Heart right ventricle (tissue), 16 donors: ENCODE measurements around the gene NOS1AP. TPM values are rescaled to one million over a fixed set of nuclear protein-coding genes. Genes with fewer than 3 reads are reported as not detected.

ENCODE experiments used
- ATAC-seq, 8 donors: fragments of 200-7000 bp; cut with Tn5 transposase; one replicate each; pipeline ENCODE4 v1.9.1; 2020; ENCODE audit warnings: mild to moderate bottlenecking in 8 of 8, moderate library complexity in 8 of 8, moderate number of reproducible peaks in 1 of 8
- DNase-seq, 2 donors: peaks; one replicate each; pipeline ENCODE4 v3.0.0-alpha.2; 2020
- H3K27ac ChIP-seq, 10 donors: fragments of 200-600 bp; sonication (generic) in 2 of 10; one replicate each; pipeline versions ENCODE4 v1.5.0 to v1.8.0; 2020 to 2022; ENCODE audit warnings: mild to moderate bottlenecking in 3 of 10
- H3K27me3 ChIP-seq, 7 donors: fragments of 200-600 bp; one replicate each; pipeline ENCODE4 v1.8.0; 2021 to 2022; ENCODE audit warnings: mild to moderate bottlenecking in 2 of 7
- H3K36me3 ChIP-seq, 9 donors: fragments of 200-600 bp; sonication (generic) in 1 of 9; one replicate each; pipeline versions ENCODE4 v1.5.0 to v1.8.0; 2020 to 2022; ENCODE audit warnings: mild to moderate bottlenecking in 2 of 9
- H3K4me1 ChIP-seq, 9 donors: fragments of 200-600 bp; sonication (generic) in 1 of 9; one replicate each; pipeline versions ENCODE4 v1.5.0 to v1.8.0; 2020 to 2022; ENCODE audit warnings: mild to moderate bottlenecking in 4 of 9
- H3K4me3 ChIP-seq, 10 donors: fragments of 200-600 bp; sonication (generic) in 2 of 10; one replicate each; pipeline versions ENCODE4 v1.5.0 to v1.8.0; 2020 to 2022; ENCODE audit warnings: mild to moderate bottlenecking in 7 of 10, moderate library complexity in 2 of 10
- H3K9me3 ChIP-seq, 11 donors: fragments of 200-600 bp in 10 of 11; sonication (generic) in 2 of 11; one replicate each; pipeline versions ENCODE4 v1.5.0 to v1.8.0; 2013 to 2022; ENCODE audit warnings: mild to moderate bottlenecking in 2 of 11, control low read depth in 1 of 11, moderate library complexity in 1 of 11
- CTCF ChIP-seq, 9 donors: fragments of 200-600 bp; sonication (generic) in 2 of 9; IDR thresholded peaks; one replicate each; pipeline versions ENCODE4 v1.5.0 to v1.8.0; 2021 to 2022; ENCODE audit warnings: antibody characterized with exemption in 9 of 9, mild to moderate bottlenecking in 5 of 9, moderate library complexity in 1 of 9
- WGBS, 2 donors: extraction: QIAGEN DNeasy Blood & Tissue Kit; methylation state at CpG; one replicate each; pipeline ENCODE4 v1.1.7; 2013; ENCODE audit warnings: inconsistent platforms in 1 of 2; 5-methylcytosine and 5-hydroxymethylcytosine counted together
- intact Hi-C, 10 donors: fragments of 100-400 bp; cut with DNase I; formaldehyde crosslinking; loops; one replicate each; pipeline versions ENCODE4 v1.11.1 to v1.14.2; 2022
- polyA plus RNA-seq, 2 donors: library from polyadenylated mRNA; stranded (reverse); fragments of 200-250 nt; gene quantifications; one replicate each; pipeline ENCODE4 v1.2.3, GENCODE V29; 2013
- total RNA-seq, 10 donors: library from RNA; stranded (reverse); fragmentation: NEBNext Ultra II Directional in 3 of 10; extraction: Animal tissue kit (Norgen Biotek cat#: 25700) in 3 of 10; gene quantifications; one replicate each; pipeline versions ENCODE4 v1.2.1 to v1.2.4, GENCODE V29; 2021 to 2023
- donor health status: Arrhythmogenic right ventricular cardiomyopathy.
- donor health status: ischemic (EF 13 %, LVEDD 7.1; RV severe dilation, severe dysfunction).
- donor health status: healthy with polysubstance abuse.
- donor health status: DM: no; HTN: yes; CAD: no.
- donor health status: DM: no; HTN: no; CAD: no.
- donor health status: ischemic (EF 25% LVEDD 6.9; RV normal size, moderate dysfunction).
- donor health status: ischemic (EF 25% LVEDD 5.7; RV mildly dilated, moderate dysfunction).
- donor health status: healthy.
- donor health status: DM: yes; HTN: yes; CAD: no.
- donor health status: Ischemic cardiomyopathy.
- donor health status: ischemic (EF 35%, LVEDD 5.7; RV mildly dilated, moderate dysfunction).
- donor health status: nonischemic (EF 11% LVEDD 7.7; RV severe dilation, severe dysfunction).
- donor health status: DM: yes; HTN: yes; CAD: no.
- donor health status: PGD.
- donor health status: ischemic (EF 29% LVEDD 5.4; RV normal size, mild dysfunction).
- donor health status: nonischemic (EF 23%, LVEDD 6.1; RV moderate dilation, normal function).

Gene NOS1AP
- total and polyA plus RNA-seq, 12 donors: 0.19 to 7.1 (median 4.6) TPM

DNA sequence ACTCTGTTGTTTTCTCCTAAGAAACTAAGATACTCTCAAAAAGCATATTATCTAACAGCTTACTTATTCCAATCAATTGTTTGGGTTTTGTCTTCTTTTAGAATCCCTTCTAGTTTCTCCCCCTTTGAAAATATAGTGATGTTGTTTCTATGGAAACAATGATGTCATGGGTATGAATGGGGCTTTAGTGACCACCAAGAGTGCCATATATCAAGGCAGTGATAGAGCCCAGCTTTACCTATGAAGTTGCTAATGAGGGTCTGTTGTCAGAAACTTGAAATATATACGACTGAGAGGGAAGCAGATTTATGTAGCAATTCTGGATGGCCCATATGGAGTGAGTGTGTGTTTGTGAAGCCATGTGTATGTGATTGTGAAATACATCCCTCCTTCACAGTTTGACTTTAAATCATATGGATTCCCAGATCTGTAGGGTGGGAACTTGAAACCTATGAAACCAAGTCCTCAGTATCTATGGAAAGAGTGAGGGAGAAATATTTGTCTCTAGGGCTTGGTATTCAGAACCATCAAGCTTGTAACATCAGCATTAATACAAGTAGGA is 190.5 kb downstream of the NOS1AP start:
- Histone ChIP-seq H3K4me3 (no peak overlapping the region), H3K27ac (no peak overlapping the region), H3K4me1 (peaks cover 0 to 13% (median 0%) of the 10 kb centered on the region in 9 donors), H3K27me3 (no peaks in the 10 kb centered on the region), H3K36me3 (no peaks in the 10 kb centered on the region), H3K9me3 (peaks cover 0 to 7% (median 0%) of the 10 kb centered on the region in 11 donors)
- intact Hi-C loops: no loop called here
- ATAC-seq (no peak), DNase-seq (no peak)
- WGBS, 2 donors: 69 to 75% methylated on average over 1 of the region's 1 CpG
- TF ChIP-seq CTCF (IDR thresholded peaks at IDR 0.05): no peak

DNA sequence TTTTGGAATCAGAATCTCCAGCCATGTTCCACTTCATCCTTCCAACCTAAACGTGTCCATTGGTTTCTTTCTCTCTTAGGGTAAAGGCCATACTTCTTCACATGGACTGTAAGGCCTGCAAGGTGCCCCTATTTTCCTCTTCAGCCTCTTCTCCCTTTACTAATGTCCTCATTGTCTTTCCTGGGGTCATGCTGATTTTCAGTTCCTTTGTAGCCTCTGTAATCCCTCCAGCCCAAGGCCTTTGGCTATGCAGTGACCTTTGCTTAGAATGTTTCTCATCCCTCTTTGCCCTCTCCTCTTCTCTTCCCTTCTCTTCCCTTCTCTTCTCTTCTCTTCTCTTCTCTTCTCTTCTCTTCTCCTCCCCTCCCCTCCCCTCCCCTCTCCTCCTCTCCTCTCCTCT is 194.6 kb downstream of the NOS1AP start:
- no peak for DNase-seq
- H3K4me3 ChIP-seq: no peak overlapping the region
- WGBS, 2 donors: 87 to 94% methylated on average over 1 of the region's 1 CpG
- H3K27ac ChIP-seq: no peak overlapping the region
- H3K9me3 ChIP-seq: peaks cover 0 to 7% (median 0%) of the 10 kb centered on the region in 11 donors
- TF ChIP-seq CTCF (IDR thresholded peaks at IDR 0.05): no peak
- no peaks in the 10 kb centered on the region for H3K36me3 ChIP-seq
- intact Hi-C loops: no loop called here
- no peaks in the 10 kb centered on the region for H3K27me3 ChIP-seq
- no peak for ATAC-seq
- no peaks in the 10 kb centered on the region for H3K4me1 ChIP-seq

DNA sequence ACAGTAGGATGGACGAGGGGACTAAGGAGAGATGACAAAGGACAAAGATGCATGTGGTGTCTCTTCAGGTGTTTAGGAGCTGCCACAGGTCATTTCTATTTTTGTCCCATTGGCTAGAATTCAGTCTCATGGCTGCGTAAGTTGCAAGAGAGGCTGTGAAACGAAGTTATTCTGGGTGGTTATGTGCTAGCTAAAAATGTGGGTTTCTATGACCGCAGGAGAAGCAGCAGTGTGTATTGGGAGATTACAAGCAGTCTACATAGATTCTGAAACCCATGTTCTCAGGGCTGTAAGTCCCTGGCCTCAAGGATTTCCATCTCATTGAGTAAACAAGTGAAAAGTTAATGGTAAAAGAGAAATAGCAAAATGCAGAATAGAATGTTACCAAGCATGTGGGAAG is 196.5 kb downstream of the NOS1AP start:
- intact Hi-C loops: no loop called here
- no peak overlapping the region for H3K27ac ChIP-seq
- H3K27me3 ChIP-seq: no peaks in the 10 kb centered on the region
- no peak overlapping the region for H3K4me3 ChIP-seq
- H3K36me3 ChIP-seq: no peaks in the 10 kb centered on the region
- no peaks in the 10 kb centered on the region for H3K4me1 ChIP-seq
- no peak for ATAC-seq
- no peak for TF ChIP-seq CTCF (IDR thresholded peaks at IDR 0.05)
- DNase-seq: no peak
- WGBS, 2 donors: 89 to 93% methylated on average over 4 of the region's 4 CpGs
- H3K9me3 ChIP-seq: peaks cover 0 to 7% (median 0%) of the 10 kb centered on the region in 11 donors

DNA sequence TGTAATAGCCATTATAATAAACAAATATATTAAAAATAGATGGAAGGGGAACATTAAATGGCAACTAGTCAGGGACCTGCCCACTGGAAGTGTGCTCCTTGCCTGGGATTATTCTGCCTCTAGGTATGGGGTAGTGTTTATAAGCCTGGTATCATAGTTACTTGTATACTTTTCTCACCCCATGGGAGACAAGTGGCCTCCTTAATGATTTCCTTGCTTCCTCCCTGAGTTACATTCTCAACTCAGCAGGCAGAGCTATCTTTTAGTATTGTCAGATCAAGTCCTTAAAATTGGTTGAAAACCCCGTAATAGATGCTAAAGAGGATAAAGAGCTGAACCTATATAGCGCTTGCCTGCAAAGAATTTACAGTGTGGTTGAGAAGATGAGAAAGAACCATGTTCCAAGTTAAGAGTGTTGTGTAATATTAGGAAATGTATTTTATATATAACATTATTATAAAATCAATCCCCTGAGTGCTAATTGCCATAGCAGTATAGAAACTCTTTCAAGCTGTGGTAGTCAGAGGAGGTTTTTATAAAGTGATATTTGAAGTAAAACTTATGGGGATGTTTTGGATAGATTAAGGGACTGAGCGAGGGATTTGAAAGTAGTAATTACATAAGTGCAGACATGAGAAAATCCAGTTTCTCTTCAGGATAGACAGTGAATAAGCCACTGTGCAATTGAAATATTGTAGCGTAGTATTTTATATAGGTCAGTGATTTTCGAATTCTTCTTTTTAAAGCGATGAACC is 200.7 kb downstream of the NOS1AP start:
- intact Hi-C loops: loop anchor here in 1 of 10 donors (5.0 kb wide), 1 partner anchor 33 kb away; no protein-coding TSS in a partner anchor
- no peak overlapping the region for H3K4me3 ChIP-seq
- no peak for TF ChIP-seq CTCF (IDR thresholded peaks at IDR 0.05)
- 94 to 96% methylated on average over 6 of the region's 6 CpGs for WGBS, 2 donors
- no peaks in the 10 kb centered on the region for H3K4me1 ChIP-seq
- no peaks in the 10 kb centered on the region for H3K27me3 ChIP-seq
- ATAC-seq: no peak
- H3K36me3 ChIP-seq: no peaks in the 10 kb centered on the region
- H3K9me3 ChIP-seq: no peaks in the 10 kb centered on the region
- DNase-seq: no peak
- no peak overlapping the region for H3K27ac ChIP-seq
